Measurements from ENCODE around the gene STAT5B.
"Not testable (repeated sequence)": the region's sequence is repeated elsewhere in the genome, so short reads cannot be mapped to it uniquely, and the experiment has no call there.

The STAT5B gene

GRCh38 chr17:42266462-42266861 lies 9.7 kb downstream of the STAT5B start:
- no peak for DNase-seq

GRCh38 chr17:42264366-42264765 lies 11.8 kb downstream of the STAT5B start:
- not testable (repeated sequence) for DNase-seq

- DNase-seq: no peak
Measured at GRCh38 chr17:42260318-42260717, 15.9 kb downstream of the STAT5B start.

GRCh38 chr17:42255445-42255844 lies 20.7 kb downstream of the STAT5B start:
- DNase-seq: no peak

DNA sequence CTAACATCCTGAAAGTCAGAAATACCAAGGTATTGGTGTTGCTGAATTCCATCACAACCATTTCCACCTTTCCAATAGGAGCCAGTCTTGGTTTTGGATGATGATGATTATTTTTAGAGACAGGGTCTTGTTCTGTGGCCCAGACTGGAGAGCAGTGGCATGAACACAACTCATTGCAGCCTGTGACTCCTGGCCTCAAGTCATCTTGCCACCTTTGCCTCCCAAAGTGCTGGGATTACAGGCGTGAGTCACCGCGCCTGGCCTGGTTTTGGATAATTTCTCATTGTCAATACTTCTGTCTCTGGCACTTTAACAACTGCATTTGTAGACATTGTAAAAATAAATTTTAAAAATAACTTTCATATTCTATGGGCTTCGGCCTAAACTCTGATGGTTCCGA lies 22.6 kb downstream of the STAT5B start:
- no peak for DNase-seq

- DNase-seq: peak; percentile 39
Measured at GRCh38 chr17:42252597-42253550, 23.3 kb downstream of the STAT5B start.

- peak; percentile 48 for DNase-seq
Measured at GRCh38 chr17:42251115-42251514, 25.1 kb downstream of the STAT5B start.

- no peak for DNase-seq
Measured at GRCh38 chr17:42249681-42250446, 26.3 kb downstream of the STAT5B start.

GRCh38 chr17:42248351-42249179 lies 27.6 kb downstream of the STAT5B start:
- peak; percentile 86 for DNase-seq

DNA sequence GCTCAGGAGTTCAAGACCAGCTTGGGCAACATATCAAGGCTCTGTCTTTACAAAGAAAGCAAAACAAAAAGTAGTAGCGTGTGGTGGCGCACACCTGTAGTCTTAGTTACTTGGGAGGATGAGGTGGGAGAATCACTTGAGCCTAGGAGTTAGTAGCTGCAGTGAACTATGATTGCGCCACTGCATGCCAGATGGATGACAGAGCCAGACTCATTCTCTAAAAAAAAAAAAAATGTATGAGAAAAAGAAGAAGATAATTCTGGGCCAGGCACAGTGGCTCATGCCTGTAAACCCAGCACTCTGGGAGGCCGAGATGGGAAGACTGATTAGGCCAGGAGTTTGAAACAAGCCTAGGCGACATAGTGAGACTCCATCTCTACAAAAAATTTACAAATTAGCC lies 28.5 kb downstream of the STAT5B start:
- DNase-seq: peak; percentile 72

DNA sequence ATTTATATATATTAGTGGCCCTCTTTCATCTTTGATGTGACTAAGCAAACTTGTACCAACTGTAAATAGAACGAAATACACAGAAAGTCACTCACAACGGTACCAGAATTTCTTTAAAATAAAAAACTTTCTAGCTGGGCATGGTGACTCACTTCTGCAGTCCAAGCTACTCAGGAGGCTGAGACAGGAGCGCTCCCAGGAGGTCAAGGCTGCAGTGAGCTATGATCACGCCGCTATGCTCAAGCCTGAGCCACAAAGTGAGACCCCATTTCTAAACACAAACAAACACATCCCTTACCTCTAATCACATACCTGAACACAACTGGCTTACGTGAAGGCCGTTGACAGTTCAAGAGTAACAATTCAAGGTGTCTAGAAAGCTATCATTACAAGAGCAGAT lies 29.7 kb downstream of the STAT5B start:
- no peak for DNase-seq

- DNase-seq: not testable (repeated sequence)
Measured at GRCh38 chr17:42245183-42245582, 31.0 kb downstream of the STAT5B start.

DNA sequence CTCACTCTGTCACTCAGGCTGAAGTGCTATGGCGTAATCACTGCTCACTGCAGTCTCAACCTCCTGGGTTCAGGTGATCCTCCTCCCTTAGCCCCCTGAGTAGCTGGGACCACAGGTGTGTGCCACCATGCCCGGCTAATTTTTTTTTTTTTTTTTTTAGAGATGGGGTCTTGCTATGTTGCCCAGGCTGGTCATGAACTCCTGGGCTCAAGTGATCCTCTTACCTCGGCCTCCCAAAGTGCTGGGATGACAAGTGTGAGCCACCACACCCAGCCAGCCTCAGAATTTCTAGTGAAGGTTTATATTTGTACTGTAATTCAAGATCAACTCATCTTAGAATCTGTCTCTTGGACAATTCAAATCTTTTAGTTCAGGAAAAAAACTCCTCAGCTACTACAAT lies 32.1 kb downstream of the STAT5B start:
- not testable (repeated sequence) for DNase-seq

- no peak for DNase-seq
Measured at GRCh38 chr17:42243493-42243982, 32.7 kb downstream of the STAT5B start.

- DNase-seq: no peak
Measured at GRCh38 chr17:42241871-42242270, 34.3 kb downstream of the STAT5B start.

GRCh38 chr17:42240863-42241262 lies 35.3 kb downstream of the STAT5B start:
- not testable (repeated sequence) for DNase-seq

- peak; percentile 24 for DNase-seq
Measured at GRCh38 chr17:42240201-42240600, 36.0 kb downstream of the STAT5B start.

GRCh38 chr17:42239576-42239975 lies 36.6 kb downstream of the STAT5B start:
- not testable (repeated sequence) for DNase-seq

- DNase-seq: no peak
Measured at GRCh38 chr17:42236760-42237159, 39.4 kb downstream of the STAT5B start.

DNA sequence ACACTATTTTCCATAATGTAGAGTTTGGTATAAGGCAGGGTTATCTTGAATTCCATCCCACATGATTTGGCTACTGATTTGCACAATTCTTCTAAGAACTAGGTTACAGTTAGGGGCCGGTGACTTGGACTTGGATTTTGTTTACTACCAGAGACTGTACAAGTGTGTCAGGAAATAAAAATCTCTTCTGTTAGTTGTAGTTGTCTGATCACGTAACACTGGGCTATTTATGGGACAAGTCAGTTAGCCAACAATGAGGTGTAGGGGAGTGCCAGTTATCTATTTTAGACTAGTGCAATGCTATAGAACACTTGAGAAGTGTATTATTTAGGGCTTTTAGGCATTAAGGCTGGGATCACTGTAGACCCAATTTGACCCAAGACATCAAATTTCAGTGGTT lies 42.2 kb downstream of the STAT5B start:
- no peak for DNase-seq

- peak; percentile 41 for DNase-seq
Measured at GRCh38 chr17:42233156-42233555, 43.0 kb downstream of the STAT5B start.

DNA sequence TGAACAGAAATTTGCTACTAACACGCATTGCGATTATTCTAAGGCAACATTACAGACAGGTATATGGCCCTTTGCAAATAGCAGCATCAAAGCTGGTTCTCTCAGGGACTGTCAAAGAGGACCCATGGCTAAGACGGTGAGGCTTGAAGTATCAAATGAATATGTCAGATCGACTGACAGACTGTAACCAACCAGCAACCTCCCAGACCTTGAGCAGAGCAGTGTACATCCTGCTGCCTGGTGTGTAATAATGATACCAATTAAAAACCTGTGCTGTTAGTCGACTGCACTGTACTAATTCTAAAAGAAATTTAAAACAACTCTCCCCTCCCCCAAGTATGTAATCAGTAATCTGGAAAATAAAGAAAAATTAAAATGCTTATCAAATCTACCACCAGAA lies 46.0 kb downstream of the STAT5B start:
- no peak for DNase-seq
